ENCODE measurements around the gene RAI1.

Gene RAI1

DNA sequence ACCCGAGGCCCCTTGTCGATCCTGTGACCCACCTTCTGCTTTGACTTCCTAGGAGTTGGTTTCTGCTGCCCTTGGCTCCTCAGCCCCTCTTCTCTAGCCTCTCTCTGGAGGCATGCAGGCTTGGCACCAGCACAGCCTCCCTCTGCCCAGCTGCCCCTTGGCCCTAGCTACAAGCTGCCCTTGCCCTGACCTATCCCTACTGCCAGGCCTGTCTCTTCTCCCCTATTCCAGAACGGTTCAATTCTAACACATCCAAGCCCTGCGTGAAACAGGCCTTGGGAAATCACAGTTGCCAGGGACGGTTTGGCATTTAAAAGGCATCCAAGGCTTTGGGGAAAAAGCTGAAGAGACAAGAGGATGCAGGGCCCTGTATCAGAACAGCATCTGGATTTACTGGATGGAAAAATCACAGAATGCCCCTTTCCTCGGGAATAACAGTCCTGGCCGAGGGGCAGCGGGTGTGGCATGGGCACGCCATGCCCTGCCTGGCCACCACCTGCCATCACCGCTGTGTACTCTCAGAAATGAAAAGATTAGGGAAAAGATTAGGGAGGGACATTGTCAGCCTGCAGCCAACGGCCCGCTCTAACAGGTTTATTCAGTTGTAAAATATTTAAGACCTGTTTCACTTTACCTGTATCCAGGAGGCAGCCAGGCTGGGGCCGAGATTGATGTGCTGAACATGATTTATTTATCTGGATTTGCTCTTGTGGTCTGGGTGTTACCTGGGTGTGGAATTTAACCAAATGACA lies 15.8 kb downstream of the RAI1 start:
- DNase-seq (ENCODE audit: extremely low read depth, low read depth), result no peak
- H3K4me3 ChIP-seq (replicated peaks; ENCODE audit: low read depth, low read length), result no peak overlapping the region
- TF ChIP-seq, protein P1, sequence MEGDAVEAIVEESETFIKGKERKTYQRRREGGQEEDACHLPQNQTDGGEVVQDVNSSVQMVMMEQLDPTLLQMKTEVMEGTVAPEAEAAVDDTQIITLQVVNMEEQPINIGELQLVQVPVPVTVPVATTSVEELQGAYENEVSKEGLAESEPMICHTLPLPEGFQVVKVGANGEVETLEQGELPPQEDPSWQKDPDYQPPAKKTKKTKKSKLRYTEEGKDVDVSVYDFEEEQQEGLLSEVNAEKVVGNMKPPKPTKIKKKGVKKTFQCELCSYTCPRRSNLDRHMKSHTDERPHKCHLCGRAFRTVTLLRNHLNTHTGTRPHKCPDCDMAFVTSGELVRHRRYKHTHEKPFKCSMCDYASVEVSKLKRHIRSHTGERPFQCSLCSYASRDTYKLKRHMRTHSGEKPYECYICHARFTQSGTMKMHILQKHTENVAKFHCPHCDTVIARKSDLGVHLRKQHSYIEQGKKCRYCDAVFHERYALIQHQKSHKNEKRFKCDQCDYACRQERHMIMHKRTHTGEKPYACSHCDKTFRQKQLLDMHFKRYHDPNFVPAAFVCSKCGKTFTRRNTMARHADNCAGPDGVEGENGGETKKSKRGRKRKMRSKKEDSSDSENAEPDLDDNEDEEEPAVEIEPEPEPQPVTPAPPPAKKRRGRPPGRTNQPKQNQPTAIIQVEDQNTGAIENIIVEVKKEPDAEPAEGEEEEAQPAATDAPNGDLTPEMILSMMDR (IDR thresholded peaks at IDR 0.05; ENCODE audit: low read depth, low read length, missing control alignments), result no peak

DNA sequence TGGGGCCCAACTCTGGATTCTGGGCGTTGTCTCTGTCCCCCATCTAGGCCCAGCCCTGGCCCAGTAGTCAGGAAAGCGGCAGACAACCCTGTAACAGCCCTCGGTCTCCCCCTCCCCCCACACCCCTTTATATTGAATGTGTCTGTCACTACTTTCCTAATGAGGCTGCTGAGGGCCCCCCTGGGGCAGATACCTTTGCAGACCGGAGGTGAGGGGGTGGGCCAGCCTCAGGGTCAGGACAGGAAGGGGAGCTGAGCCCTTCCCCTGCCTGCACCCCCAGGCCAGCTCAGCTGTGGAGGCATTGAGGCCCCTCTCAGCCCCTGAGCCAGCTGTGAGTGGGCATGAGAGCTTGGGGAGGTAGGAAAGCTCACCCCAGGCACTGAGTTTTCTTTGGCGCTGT lies 17.1 kb downstream of the RAI1 start:
- H3K4me3 ChIP-seq (replicated peaks; ENCODE audit: low read depth, low read length), result no peak overlapping the region
- TF ChIP-seq, protein P1 (IDR thresholded peaks at IDR 0.05; ENCODE audit: low read depth, low read length, missing control alignments), result no peak
- DNase-seq (ENCODE audit: extremely low read depth, low read depth), result no peak

DNA sequence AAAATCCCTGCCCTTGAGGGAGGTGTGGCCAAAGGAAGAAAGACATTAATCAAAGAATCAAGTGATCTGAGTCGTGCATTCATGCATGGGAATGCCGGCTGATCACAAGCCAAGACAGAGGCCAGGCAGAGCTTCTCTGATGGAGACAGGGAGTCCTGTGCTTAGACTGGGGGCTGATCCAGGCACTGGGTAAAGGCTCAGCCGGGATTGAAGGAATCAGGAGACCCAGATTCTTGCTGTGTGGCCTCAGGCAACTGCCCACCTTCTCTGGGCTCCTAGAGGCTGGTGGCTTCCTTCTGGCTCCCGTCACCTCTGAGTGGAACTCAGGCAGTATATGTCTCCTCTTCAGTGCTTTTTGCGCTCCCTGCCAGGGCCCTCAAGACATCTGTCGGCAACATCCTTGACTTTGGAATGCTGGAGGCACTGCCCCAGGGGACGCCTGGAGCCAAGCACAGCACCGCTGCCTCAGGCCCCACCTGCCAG lies 17.7 kb downstream of the RAI1 start:
- no peak overlapping the region for H3K4me3 ChIP-seq (replicated peaks; ENCODE audit: low read depth, low read length)
- TF ChIP-seq, protein P1 (IDR thresholded peaks at IDR 0.05; ENCODE audit: low read depth, low read length, missing control alignments), result no peak
- DNase-seq (ENCODE audit: extremely low read depth, low read depth), result no peak

DNA sequence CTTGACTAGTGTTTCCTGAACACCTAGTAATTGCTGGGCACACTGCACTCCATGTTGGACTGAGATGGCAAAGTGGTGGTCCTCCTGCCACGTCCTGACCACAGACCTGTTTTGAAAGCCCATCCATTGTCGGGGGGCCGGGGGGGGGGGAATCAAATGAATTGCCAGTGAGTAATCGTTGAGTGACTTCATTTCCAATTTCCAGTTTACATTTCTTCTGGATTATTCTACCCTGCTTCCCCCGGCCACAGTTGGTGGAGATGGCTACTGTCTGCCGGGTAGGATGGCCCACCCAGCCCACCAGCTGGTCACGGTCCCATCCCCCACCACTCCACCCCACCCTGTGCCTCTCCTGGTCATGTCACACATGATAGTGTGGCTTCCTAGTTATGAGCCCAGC lies 18.2 kb downstream of the RAI1 start:
- no peak overlapping the region for H3K4me3 ChIP-seq (replicated peaks; ENCODE audit: low read depth, low read length)
- DNase-seq (ENCODE audit: extremely low read depth, low read depth), result no peak
- TF ChIP-seq, protein P1 (IDR thresholded peaks at IDR 0.05; ENCODE audit: low read depth, low read length, missing control alignments), result no peak

DNA sequence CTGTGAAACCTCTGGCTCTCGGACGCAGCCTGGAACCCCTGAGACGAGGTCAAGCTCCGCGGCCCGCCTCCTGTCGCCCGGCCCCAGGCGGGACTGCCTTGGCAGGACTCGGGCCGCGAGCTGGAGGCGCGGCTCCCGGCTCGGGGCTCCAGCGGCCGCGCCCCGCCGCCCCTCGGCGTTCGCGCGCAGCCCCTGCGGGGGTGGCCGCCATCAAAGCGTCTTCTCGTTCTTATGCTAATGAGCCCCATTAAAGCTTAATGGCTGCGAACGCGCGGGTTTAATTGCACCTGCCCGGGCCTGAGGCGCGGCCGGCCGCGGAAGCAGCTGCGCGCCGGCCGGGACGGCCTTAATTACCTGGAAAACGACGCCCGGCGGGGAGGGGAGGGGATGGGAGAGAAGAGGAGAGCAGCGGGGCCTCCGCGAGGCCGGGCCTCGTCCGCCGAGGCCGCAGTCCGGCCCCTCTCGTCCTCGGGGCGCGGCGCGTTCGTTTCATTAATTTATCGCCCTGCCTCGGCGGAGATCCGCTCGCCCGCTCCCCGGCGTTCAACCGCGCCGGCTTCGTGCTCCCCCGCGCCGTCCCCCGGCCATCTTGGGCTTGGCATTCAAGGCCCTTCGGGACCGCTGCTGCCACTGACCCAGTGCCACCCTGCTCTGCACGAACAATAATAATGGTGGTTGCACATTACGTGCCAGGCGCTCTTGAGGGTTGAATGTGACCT lies 19.2 kb downstream of the RAI1 start:
- no peak overlapping the region for H3K4me3 ChIP-seq (replicated peaks; ENCODE audit: low read depth, low read length)
- TF ChIP-seq, protein P1 (IDR thresholded peaks at IDR 0.05; ENCODE audit: low read depth, low read length, missing control alignments), result no peak

DNA sequence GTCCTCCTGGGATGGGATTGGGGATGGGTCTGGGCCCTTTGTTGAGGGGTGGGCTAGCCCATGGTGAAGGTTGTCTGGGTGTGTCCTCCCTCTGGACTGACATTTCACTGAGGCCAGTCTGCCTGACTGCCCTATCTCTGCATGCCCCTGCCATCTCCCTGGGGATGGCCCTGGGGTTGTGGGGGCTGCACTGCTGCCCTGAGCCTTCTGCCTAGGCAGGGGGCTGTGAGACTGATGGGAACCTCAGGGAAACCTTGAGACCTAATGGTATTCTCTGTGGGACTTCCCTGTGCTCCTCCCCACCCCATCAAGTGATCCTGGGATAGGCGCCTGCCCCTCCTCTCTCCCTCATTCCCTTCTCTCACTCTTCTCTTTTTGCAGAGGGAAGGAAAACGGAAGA lies 19.9 kb downstream of the RAI1 start:
- H3K4me3 ChIP-seq (replicated peaks; ENCODE audit: low read depth, low read length), result no peak overlapping the region
- TF ChIP-seq, protein P1 (IDR thresholded peaks at IDR 0.05; ENCODE audit: low read depth, low read length, missing control alignments), result no peak
- DNase-seq (ENCODE audit: extremely low read depth, low read depth), result no peak

More for the DNA sequence above, 19.2 kb downstream of the RAI1 start:
- DNase-seq (ENCODE audit: extremely low read depth, low read depth), result no peak
